DLD1 (cell line): Measurements from ENCODE around the gene SUMF1.

Experiments used
- in situ Hi-C: cut with HindIII; loops from 2 replicates; pipeline ENCODE4 v1.10.0; 2017; ENCODE audit warnings: low sequenced_read_pairs

The SUMF1 gene

DNA sequence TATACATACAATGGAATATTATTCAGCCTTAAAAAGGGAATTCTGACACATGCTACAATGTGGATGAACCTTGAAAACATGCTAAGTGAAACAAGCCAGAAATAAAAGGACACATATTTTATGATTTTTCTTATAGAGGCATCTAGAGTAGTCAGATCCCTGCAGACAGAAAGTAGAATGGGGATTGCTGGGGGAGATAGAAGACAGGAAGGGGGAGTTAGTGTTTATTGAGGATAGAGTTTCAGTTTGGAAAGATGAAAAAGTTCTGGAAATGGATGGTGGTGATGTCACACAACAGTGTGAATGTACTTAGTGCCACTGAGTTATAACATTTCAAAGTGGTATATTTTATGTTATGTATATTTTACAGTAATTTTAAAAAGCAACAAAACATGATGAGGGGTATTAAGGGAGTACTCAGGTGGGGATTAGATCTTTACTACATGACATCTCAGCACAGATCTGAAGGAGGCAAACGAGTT lies 30.8 kb upstream of the SUMF1 start:
- in situ Hi-C loops = no loop called here

DNA sequence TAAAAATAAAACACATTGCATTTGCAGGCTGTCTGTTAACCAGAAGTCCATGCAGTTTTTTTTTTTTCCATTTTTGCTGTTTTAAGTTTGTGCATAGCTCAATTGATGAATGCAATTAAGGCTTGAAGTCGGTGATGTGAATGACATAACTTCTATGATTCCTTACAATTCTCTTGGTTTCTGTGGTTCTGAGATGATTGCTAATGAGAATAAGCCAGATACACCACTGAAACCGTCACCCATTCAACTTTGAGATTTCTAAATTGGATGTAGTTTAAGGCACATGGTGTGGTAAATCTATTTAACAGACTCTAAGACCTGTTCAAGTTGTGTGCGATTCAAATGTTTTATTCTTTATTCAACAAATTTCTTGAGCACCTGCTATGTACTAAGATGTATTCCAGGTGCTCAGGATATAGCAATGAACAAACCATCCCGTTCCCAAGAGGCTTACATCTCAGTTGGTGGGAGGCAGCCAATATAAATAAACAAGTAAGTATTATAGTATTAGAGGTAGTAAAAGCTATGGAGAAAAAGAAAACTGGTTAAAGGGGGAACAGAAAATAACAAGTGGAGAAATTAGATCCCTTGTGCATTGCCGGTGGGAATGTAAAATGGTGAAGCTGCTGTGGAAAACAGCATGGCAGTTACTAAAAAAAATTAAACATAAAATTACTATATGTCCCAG lies 30.1 kb upstream of the SUMF1 start:
- in situ Hi-C loops = no loop called here

DNA sequence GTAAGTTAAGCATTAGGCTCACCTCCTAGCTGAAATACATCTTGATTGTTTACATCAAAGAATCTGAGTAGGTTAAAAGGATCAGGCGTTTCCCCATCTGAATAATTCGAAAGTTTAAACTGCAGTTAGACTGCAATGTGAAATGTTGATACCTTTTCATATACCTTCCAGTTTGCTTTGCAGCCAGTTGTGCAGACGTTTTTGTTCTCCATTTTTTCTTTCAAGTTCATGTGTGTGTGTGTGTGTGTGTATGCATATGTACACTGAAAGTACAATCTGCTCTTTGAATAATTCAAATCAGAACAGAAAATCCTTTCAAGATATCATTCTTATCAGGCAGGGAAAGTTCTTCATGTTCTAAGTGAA lies 29.0 kb upstream of the SUMF1 start:
- in situ Hi-C loops = no loop called here

DNA sequence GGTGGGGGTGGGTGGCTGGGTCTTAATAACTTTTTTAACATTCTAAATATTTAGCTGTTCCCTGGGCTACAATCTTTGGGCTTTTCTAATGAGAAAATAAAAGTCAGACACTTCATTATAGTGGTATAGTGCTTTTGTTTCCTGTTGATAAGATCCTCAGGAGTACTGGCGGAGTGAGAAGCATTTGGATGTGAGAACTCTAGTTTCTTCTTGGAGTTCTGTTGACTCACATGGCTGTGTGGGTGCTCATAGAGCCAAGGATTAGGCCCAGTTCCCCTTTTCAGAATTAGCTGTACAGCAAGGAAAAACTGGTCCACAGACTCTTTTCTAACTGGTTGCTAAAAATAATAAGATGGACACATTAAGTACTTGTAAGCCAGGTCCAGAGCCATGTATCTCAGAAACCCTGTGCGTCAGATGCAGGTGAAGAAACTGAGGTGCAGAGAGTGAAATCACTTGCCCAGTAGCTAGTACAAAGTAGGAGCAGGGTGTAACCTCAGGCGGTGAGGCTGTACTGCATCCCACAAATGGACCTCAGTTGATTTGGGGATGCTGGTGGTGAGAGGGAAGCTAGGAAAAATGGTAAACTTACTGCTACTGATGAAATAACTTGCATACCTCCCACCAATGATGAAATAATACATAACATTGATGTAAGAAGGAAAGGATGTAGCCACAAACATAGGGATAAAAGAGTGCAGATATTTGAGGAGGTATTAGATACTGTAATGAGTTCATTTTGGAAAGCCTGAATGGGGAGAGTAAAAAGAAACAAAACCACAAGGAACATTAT lies 28.4 kb upstream of the SUMF1 start:
- in situ Hi-C loops = no loop called here

DNA sequence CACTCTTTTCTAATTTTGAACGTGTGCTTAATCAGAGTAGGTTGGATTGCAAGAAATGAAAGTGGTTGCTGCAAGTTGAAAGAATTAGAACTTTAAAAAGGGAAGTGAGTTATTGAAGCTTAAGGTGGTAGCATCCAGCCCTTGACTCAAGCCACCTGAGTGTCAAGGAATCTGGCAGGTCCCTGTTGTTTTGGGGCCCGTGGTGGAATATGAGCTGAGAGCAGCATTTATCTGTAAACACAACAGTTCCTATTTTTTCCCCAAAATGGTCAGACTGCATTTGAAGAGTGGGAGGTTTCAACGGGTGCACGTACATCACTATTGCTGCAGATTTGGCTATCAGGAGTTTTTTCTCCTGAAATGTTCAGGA lies 27.8 kb upstream of the SUMF1 start:
- in situ Hi-C loops = no loop called here

DNA sequence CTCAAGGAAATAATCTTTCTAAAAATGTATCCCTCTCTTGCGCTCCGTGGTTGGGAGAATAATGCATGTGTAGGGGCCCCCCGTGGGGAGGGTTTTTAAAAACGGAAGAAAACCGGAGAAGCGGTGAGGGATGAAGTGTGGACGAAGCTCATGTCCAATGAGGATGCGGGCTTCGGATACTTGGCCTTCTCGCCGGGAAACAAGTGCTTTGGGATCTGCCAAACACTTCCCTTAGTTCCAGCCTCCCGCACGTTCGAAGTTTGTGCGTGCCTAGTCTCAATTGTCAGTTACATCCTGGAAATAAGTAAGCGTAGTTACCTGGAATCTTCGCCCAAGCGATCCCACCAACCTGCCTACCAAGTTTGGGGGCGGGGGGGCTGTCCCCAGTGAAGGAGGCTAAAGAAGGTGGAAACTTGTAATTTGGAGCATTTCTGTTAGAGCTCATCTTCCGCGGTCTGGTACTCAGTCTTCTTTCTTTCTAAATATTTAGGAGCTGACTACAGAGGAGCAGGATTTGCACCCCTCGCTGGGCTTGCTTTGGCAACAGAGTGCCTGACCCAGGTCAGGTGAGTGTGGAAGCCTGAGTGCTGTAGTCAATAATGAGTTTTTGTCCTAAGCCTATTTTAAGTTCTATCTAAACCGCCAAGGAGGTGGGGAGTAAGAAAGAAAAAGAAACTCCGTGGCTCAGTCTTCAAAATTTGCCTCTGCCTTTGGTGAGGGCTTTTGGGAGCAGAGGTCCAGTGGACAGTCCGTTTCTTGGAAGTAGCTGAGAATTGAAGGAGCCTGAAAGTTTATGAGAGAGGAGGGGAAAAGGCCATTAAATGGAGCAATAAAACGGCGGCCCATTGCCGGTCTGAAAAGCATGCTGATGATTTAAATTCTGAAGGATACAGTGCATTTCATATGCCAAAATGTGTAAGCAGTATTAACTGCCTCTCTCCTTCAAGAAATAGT lies 27.1 kb upstream of the SUMF1 start:
- in situ Hi-C loops = no loop called here

DNA sequence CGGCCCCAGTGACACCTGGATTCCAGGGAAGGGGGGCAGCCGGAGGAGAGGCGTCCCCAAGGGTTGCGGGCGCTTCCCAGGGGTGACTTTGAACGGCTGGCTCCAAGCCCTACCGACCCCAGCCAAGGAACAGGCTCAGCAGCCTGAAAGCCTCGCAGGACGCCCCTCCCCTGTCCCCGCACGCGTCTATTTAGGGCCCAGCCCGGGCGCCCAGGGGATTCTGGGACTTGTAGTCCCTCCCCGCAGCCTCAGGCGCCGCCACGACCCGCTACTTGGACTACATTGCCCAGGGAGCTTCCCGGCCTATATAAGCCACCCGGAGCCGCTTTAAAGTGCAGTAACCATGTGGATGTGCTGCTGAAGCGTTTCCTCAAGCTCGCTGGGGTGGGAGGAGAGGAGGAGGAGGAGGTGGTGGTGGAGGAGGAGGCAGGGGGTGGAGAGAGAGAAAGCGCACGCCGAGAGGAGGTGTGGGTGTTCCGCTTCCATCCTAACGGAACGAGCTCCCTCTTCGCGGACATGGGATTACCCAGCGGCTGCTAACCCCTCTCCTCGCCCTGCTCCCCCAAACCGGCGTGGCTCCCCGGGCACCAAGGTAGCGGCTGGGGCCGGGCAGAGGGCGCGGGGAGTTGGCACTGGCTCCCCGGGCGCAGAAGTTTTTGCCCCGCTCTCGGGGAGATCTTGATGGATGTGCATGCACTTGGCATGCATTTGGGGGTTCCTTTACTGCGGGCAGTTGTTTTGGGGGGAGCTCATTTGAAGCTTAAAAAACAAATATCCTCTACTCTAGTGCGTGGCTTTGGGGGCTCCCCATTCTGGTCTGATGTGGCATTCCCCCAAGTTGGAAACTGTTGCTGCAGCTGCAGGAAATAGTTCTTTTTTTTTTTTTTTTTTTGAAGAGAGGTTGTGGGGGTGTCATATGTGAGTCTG lies 26.2 kb upstream of the SUMF1 start, which contains the start of gene ITPR1:
ITPR1 (plus strand) TSS at position 335 of the 927 bp plus-strand sequence. CDS start 23,144 bp downstream, outside the sequence.
- in situ Hi-C loops = no loop called here

DNA sequence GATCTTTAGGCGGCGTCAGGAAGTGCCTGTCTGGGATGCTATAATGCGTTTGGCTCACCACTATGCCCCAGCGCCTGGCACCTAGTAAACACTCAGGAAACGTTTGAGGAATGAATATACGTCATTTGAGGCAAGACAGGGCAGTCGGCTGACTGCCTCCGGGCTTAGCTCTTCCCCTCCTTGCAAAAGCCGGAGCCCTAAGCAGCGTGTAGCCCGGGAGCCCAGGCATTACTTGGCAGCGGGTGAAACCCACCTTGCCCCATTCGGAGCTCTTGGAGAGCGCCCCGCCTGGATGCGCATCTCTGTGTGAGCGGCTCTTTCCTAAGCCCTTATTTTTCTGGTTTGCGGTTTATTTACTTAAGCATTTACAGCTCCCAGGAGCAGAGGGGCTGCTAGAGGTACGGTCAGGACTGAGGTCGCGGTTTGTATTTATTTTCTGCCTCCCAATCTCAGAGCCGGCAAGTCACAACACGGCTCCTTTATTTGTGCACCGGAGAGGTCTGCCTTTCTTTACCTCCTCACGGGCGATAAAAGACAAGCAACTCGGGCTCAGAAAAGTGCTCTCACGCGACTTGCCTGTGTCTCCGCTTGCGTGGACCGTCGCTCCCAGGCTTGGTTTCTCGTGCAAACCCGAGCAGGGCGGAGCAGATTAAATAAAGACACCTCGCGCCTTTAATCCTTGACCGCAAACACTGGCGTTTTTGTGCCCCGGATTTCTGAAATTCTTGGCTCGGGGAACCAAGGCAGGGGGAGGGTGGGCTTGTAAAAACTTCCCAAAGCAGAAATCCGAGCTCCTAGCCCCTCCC lies 25.3 kb upstream of the SUMF1 start:
- in situ Hi-C loops = no loop called here

DNA sequence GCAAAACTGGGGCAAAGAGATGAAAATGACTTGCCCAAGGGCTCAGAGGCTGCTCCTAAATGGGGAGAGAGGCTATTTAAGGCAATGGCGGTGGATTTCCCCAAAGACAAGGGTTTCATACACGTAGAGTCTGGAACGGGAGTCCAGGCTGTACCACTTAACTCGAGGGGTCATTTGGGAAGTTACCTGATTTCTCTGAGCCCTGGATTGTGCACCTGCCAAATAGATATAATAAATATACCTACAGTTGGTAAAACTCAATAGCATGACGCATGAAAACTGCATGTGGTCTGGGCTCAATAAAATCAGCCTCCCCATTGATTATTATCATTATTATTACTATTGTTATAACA lies 24.8 kb upstream of the SUMF1 start:
- in situ Hi-C loops = no loop called here

DNA sequence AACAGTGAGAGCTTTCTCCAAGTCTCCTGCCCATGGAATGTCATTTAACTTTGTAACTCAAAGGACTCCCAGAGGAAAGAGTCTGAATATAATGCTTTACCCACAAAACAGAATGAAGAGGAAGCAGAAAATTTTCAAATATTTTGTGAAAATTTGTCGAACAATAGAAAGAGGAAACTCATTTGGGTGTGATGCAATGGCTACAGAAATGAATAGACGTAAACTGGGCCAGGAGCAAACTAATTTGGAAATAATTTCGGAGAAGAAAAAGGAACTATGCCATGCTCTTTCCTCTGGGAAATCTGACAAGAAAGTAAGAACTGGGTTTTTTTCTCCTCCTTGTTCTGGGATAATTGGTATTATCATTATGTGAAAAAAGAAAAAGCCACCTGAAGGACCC lies 11.2 kb upstream of the SUMF1 start:
- in situ Hi-C loops = no loop called here

DNA sequence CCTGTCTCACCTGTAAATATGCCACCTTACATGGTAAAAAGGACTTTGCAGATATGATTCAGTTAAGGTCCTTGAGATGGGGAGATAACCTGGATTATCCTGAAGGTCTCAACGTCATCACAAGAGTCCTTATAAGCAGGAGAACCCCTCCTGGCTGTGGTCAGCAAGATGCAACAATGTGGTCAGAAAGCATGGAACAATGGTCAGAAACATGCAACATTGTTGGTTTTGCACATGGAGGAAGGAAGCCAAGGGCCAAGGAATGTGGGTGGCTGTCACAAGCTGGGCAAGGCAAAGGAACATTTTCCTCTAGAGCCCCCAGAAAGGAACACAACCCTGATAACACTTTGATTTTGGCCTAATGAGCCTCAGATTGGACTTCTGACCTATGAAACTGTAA lies 9.4 kb upstream of the SUMF1 start:
- in situ Hi-C loops = no loop called here

DNA sequence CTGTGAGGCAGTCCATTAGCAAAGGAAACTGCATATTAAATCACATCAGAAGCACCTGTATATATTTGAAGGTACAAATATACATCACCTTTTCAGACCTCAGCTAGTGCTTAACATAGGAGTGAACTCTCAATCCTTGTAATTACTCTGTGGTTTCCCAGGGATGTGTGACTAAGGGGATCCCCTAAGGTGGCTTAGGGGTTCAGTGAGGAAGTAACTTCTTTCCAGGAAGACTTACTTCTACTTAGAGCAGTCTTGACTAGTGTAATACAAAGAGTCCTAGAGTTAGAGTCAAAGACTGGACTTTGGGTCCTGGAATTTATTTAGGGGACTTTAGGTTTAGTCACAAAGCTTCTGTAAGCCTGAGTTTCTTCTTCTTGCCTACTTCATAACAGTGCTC lies 8.7 kb upstream of the SUMF1 start:
- in situ Hi-C loops = no loop called here

DNA sequence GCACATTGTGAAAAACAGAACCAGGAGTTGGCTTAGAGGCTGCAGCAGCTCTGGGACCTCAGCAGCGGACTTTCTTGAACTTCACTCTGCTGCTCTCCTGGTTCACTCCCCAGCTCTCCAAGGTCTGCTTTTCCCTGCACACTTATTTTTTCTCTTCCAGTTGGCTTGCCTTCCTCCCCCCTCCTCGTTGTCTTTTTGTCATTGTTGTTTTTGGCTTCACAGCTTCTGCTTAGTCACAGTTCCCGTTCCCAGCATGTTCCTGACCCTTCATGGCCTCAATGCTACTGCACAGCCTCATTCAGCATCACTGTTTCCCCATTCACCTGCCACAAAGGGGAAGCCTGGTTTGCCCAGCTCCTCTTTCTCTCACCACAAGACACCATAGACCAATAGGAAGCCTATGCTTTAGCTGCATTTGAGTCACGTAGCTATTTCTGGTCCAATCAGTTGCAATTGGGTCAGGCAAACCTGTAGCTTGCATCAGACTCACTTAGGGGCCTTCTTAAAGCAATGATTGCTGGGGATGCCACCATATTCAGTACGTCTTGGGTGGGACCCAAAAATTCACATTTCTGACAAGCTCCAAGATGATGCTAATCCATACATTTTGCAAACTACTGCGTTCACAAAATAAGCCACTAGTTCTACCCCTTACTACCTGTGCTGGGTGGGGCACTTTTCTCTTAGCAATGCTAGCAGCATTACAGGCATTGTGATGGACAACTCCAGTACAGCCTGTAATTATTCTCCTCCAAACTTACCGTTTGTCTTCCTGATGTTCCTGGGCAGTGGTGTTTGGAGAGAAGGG lies 7.8 kb upstream of the SUMF1 start:
- in situ Hi-C loops = no loop called here

DNA sequence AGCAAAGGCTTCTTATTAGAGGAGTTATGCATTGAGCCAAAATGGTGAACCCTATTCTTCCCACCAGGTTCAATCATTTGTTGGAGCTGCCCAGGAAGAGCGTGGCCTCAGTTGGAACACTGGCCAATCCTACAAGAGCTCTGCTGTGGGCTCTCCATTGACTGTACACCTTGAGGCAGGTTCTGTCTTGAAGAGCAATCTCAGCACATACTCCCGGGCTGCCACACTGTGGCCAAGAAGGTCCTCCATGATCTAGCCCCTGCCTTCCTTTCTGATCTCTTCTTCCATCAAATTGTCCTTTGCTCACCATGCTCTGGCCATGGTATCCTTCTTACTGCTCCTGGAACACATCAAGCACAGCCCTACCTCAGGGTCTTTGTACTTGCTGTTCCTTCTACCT lies 5.7 kb upstream of the SUMF1 start:
- in situ Hi-C loops = no loop called here

DNA sequence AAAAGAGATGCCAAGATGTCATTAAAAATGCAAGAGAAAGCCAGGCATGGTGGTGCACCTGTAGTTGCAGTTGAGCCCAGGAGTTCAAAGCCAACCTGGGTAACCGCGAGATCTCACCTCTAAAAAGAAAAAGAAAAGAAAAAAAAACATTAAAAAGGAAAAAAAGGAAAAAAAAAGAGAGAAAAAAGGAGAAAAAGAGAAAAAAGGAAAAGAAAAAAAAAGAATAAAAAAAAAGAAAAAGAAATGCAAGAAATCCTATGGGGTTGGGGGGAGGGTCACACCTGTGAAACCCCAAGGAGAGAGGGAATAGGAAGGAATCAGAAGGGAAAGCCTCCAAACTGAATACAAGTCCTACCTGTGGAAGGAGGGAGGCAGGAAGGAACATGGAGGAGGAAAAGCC lies 5.2 kb upstream of the SUMF1 start:
- in situ Hi-C loops = no loop called here

DNA sequence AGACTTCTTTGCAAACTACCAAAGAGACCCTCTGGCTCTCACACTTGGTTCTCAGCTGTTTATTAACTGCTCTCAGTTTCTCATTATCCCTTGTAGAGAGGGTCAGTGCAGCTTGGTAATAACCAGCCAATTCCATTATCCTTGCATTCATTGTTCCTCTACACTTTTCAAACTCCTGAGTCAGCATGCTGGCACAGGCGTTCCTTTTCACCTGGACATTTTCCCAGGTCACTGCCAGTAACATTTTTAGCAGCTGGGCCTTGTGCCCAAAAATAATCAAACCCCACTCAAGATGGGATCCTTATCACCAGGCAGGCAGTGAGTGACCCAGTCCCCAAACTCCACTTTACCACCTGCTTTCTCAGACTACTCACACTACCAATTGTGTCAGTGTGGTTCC lies 4.8 kb upstream of the SUMF1 start:
- in situ Hi-C loops = no loop called here

DNA sequence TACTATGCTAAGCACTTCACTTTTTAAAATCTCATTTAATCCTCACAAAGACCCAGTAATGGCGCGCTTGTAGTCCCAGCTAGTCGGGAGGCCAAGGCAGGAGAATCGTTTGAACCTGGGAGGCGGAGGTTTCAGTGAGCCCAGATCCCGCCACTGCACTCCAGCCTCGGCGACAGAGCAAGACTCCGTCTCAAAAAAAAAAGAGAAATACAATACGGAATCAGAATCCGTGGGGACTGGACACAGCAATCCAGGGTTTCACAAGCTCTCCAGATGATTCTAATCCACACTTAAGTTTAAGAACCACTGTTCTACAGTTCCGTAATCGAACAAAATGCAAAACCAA lies 426 bp upstream of the SUMF1 start:
- in situ Hi-C loops = no loop called here

DNA sequence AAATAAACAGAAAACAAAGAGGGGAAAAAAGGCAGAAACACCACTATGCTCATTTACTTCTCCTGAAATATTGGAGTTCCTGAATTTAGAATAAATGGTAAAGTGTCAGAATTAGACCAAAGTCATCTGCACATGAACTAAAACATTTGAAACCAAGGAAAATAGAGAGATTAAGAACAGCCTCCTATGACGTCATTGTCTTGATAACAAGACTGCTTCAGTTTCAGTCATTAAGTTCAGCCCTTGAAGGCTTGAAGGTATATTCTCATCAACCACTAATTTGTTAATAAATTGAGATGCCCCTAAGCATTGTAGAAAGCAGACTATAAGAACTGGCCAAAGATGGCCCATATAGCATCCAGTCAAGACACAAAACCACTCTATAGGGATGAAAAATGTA lies 2.5 kb downstream of the SUMF1 start:
- in situ Hi-C loops = no loop called here
